K562 (cell line): Measurements from ENCODE around the gene ZNF865. TPM values are rescaled to one million over a fixed set of nuclear protein-coding genes. Genes with fewer than 3 reads are reported as not detected.

Experiments
- BRF1 ChIP-seq: IDR thresholded peaks from 3 replicates; pipeline ENCODE4 v1.6.1; 2011; ENCODE audit warnings: borderline replicate concordance, mild to moderate bottlenecking; ENCODE audit not compliant: insufficient read length; ENCODE audit errors: extremely low read depth
- EWSR1 ChIP-seq: fragments of 450-650 bp; IDR thresholded peaks from 2 replicates; pipeline ENCODE4 v1.6.1; 2018; ENCODE audit warnings: borderline replicate concordance, mild to moderate bottlenecking, low read depth, moderate library complexity; ENCODE audit not compliant: partially characterized antibody
- GTF2E2 ChIP-seq: fragments of 200-800 bp; sonication (Bioruptor generic); IDR thresholded peaks from 2 replicates; pipeline ENCODE4 v1.6.1; 2016; ENCODE audit warnings: missing genetic modification characterization, missing compliant biosample characterization
- NBN ChIP-seq: fragments of 450-650 bp; IDR thresholded peaks from 2 replicates; pipeline ENCODE4 v1.6.1; 2016; ENCODE audit warnings: low read depth, mild to moderate bottlenecking
- NR4A1 ChIP-seq, 2 experiments: fragments of 250-450 bp in 1 of 2; fragments of 450-650 bp in 1 of 2; sonication (Bioruptor Pico) in 1 of 2; IDR thresholded peaks; 2 replicates each; pipeline versions ENCODE4 v1.4.0 to v1.6.1; 2016 to 2020; ENCODE audit warnings: mild to moderate bottlenecking in 2 of 2, missing compliant biosample characterization in 1 of 2, missing genetic modification characterization in 1 of 2, moderate library complexity in 1 of 2
- PYGO2 ChIP-seq: fragments of 450-650 bp; IDR thresholded peaks from 2 replicates; pipeline ENCODE4 v1.6.1; 2016; ENCODE audit warnings: mild to moderate bottlenecking, missing genetic modification characterization, moderate library complexity, missing compliant biosample characterization
- RFX1 ChIP-seq: fragments of 450-650 bp; IDR thresholded peaks from 2 replicates; pipeline ENCODE4 v1.6.1; 2016; ENCODE audit warnings: mild to moderate bottlenecking, moderate library complexity
- RUNX1 ChIP-seq: sonication (generic); IDR thresholded peaks from 2 replicates; pipeline ENCODE4 v1.6.1; 2016; ENCODE audit warnings: antibody characterized with exemption, low read depth
- SMAD1 ChIP-seq: fragments of 150-350 bp; IDR thresholded peaks from 2 replicates; pipeline ENCODE4 v1.6.1; 2014; ENCODE audit warnings: low read length, low read depth; ENCODE audit not compliant: partially characterized antibody
- SMAD2 ChIP-seq: fragments of 150-350 bp; IDR thresholded peaks from 2 replicates; pipeline ENCODE4 v1.6.1; 2014; ENCODE audit warnings: low read depth, mild to moderate bottlenecking, low read length
- SMARCC2 ChIP-seq: fragments of 450-650 bp; IDR thresholded peaks from 2 replicates; pipeline ENCODE4 v1.6.1; 2017; ENCODE audit warnings: antibody characterized with exemption, moderate library complexity, mild to moderate bottlenecking, low read depth
- ZNF140 ChIP-seq: fragments of 250-450 bp; sonication (Bioruptor Pico); IDR thresholded peaks from 2 replicates; pipeline ENCODE4 v1.8.0; 2021; ENCODE audit warnings: moderate library complexity, mild to moderate bottlenecking, inconsistent platforms
- ZNF165 ChIP-seq: fragments of 250-450 bp; sonication (Bioruptor Pico); IDR thresholded peaks from 2 replicates; pipeline ENCODE4 v1.4.0; 2020; ENCODE audit warnings: borderline replicate concordance
- polyA plus RNA-seq, 8 experiments: library from polyadenylated mRNA; depleted of rRNA in 4 of 8; stranded (reverse) in 5 of 8; unstranded in 3 of 8; fragments of >200 nt; fragmentation: Nextera tagmentation in 2 of 8; fragmentation: Illumina TruSeq in 1 of 8; extraction: Ambion mirVana in 2 of 8; extraction: Trizol in 1 of 8; gene quantifications; 2 replicates each; pipeline versions ENCODE4 v1.2.1 to v1.2.3, GENCODE V29; 2011 to 2014; ENCODE audit warnings: inconsistent platforms in 1 of 8, missing spikeins in 1 of 8
- total RNA-seq, 7 experiments: library from RNA; depleted of rRNA in 6 of 7; stranded (reverse); fragments of >200 nt in 6 of 7; fragmentation: Illumina TruSeq in 2 of 7; extraction: Trizol in 2 of 7; gene quantifications; 2 replicates each; pipeline versions ENCODE4 v1.2.1 to v1.2.3, GENCODE V29; 2011 to 2021; ENCODE audit warnings: low replicate concordance in 1 of 7
- TF ChIP-seq, protein P1 (sequence below): fragments of 450-650 bp; IDR thresholded peaks from 2 replicates; pipeline ENCODE4 v1.6.1; 2018; ENCODE audit not compliant: partially characterized antibody
- TF ChIP-seq, protein P2 (sequence below): fragments of 250-450 bp; sonication (Bioruptor Pico); IDR thresholded peaks from 2 replicates; pipeline ENCODE4 v1.9.0; 2021; ENCODE audit warnings: mild to moderate bottlenecking, inconsistent platforms
- TF ChIP-seq, protein P3 (sequence below): sonication (generic); formaldehyde crosslinking; IDR thresholded peaks from 2 replicates; pipeline ENCODE4 v1.9.0; 2022; ENCODE audit warnings: mild to moderate bottlenecking, missing genetic modification reagents
- TF ChIP-seq, protein P4 (sequence below): sonication (generic); formaldehyde crosslinking; IDR thresholded peaks from 2 replicates; pipeline ENCODE4 v1.8.1; 2023; ENCODE audit warnings: mild to moderate bottlenecking, missing genetic modification reagents

ZNF865 gene
- total and polyA plus RNA-seq, 9 of the 15 experiments (the other 6 are each of a cell fraction or from before 2014, with no cell fraction given), result 0.40 to 18.8 (median 1.6) TPM; not detected in 2

DNA sequence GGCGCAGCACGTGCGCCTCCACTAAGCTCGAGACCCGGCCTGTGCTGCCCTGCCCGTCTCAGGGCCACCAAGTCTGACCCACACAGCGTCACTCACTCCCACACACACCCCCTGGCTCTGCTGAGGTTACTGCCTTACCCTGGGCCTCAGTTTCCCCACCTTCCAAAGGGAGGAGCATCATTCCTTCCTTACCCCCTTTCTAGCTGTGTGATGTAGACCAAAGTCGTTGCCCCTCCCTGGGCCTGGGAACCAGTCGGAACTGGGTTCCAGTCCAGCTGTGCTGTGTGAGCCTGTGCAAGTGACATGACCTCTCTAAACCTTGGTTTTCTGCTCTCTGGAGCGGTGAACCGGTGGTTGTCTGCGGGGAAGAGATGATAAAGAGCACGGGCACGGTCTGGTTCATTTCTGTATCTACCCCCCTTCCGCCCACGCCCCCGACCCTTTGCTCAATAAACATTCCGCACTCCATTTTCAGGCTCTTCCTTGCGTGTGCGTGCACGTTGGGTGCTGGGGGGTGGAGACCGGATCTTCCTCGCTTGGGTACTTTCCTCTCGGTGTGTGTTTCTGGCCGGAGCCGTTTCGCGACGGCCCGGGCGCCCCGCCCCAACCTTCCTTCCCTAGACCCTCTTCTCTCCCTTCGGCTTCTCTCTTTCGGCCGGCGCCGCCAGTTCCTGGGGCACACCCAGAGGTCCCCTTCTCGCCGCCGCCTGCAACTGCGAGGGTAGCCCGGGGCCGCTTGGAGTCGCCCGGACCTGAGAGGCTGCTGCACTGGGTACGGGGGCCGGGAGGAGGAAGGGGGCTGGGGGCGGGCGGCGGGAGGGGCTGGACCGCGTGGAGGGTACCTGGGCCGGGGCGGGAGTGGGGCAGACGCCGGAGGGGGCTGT lies 37.8 kb downstream of the ZNF865 start, which contains the start of gene ZNF581 (continued):
- TF ChIP-seq, protein P1, sequence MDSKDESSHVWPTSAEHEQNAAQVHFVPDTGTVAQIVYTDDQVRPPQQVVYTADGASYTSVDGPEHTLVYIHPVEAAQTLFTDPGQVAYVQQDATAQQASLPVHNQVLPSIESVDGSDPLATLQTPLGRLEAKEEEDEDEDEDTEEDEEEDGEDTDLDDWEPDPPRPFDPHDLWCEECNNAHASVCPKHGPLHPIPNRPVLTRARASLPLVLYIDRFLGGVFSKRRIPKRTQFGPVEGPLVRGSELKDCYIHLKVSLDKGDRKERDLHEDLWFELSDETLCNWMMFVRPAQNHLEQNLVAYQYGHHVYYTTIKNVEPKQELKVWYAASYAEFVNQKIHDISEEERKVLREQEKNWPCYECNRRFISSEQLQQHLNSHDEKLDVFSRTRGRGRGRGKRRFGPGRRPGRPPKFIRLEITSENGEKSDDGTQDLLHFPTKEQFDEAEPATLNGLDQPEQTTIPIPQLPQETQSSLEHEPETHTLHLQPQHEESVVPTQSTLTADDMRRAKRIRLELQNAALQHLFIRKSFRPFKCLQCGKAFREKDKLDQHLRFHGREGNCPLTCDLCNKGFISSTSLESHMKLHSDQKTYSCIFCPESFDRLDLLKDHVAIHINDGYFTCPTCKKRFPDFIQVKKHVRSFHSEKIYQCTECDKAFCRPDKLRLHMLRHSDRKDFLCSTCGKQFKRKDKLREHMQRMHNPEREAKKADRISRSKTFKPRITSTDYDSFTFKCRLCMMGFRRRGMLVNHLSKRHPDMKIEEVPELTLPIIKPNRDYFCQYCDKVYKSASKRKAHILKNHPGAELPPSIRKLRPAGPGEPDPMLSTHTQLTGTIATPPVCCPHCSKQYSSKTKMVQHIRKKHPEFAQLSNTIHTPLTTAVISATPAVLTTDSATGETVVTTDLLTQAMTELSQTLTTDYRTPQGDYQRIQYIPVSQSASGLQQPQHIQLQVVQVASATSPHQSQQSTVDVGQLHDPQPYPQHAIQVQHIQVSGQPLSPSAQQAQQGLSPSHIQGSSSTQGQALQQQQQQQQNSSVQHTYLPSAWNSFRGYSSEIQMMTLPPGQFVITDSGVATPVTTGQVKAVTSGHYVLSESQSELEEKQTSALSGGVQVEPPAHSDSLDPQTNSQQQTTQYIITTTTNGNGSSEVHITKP, result peak; percentile 25
- TF ChIP-seq GTF2E2 (tag) (no peak; the same call in 1 of the 2 replicates), RFX1 (no peak), RUNX1 (no peak), PYGO2 (no peak), NBN (peak; percentile 57; the same call in 1 of the 2 replicates), EWSR1 (no peak), SMAD2 (no peak), BRF1 (no peak), ZNF140 (CRISPR knock-in tag) (no peak), SMAD1 (peak; percentile 52), NR4A1 (CRISPR knock-in tag; IDR thresholded peaks at IDR 0.05) (no peak), NR4A1 (tag; IDR thresholded peaks at IDR 0.05) (no peak), ZNF165 (CRISPR knock-in tag) (no peak), SMARCC2 (no peak)
- TF ChIP-seq, protein P2, sequence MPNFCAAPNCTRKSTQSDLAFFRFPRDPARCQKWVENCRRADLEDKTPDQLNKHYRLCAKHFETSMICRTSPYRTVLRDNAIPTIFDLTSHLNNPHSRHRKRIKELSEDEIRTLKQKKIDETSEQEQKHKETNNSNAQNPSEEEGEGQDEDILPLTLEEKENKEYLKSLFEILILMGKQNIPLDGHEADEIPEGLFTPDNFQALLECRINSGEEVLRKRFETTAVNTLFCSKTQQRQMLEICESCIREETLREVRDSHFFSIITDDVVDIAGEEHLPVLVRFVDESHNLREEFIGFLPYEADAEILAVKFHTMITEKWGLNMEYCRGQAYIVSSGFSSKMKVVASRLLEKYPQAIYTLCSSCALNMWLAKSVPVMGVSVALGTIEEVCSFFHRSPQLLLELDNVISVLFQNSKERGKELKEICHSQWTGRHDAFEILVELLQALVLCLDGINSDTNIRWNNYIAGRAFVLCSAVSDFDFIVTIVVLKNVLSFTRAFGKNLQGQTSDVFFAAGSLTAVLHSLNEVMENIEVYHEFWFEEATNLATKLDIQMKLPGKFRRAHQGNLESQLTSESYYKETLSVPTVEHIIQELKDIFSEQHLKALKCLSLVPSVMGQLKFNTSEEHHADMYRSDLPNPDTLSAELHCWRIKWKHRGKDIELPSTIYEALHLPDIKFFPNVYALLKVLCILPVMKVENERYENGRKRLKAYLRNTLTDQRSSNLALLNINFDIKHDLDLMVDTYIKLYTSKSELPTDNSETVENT (CRISPR knock-in tag), result no peak
- TF ChIP-seq, protein P3, sequence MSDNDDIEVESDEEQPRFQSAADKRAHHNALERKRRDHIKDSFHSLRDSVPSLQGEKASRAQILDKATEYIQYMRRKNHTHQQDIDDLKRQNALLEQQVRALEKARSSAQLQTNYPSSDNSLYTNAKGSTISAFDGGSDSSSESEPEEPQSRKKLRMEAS (CRISPR knock-in tag), result 0 out of 2 replicates have a peak, but pooled peaks have one; percentile 23
- TF ChIP-seq, protein P4, sequence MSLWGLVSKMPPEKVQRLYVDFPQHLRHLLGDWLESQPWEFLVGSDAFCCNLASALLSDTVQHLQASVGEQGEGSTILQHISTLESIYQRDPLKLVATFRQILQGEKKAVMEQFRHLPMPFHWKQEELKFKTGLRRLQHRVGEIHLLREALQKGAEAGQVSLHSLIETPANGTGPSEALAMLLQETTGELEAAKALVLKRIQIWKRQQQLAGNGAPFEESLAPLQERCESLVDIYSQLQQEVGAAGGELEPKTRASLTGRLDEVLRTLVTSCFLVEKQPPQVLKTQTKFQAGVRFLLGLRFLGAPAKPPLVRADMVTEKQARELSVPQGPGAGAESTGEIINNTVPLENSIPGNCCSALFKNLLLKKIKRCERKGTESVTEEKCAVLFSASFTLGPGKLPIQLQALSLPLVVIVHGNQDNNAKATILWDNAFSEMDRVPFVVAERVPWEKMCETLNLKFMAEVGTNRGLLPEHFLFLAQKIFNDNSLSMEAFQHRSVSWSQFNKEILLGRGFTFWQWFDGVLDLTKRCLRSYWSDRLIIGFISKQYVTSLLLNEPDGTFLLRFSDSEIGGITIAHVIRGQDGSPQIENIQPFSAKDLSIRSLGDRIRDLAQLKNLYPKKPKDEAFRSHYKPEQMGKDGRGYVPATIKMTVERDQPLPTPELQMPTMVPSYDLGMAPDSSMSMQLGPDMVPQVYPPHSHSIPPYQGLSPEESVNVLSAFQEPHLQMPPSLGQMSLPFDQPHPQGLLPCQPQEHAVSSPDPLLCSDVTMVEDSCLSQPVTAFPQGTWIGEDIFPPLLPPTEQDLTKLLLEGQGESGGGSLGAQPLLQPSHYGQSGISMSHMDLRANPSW (CRISPR knock-in tag), result no peak
